Neural crest cell (in vitro differentiated cells): Measurements from ENCODE around the gene CHRNB2. TPM values are rescaled to one million over a fixed set of nuclear protein-coding genes. Genes with fewer than 3 reads are reported as not detected.

Experiments
- DNase-seq: peaks from one replicate; pipeline ENCODE4 v3.0.0; 2021; ENCODE audit warnings: low read depth, mixed read lengths, low spot score
- H3K27ac Mint-ChIP-seq: one replicate; pipeline ENCODE4 v1.8.0; 2021; ENCODE audit warnings: mild to moderate bottlenecking, mixed read lengths; ENCODE audit not compliant: unreplicated experiment
- H3K27me3 Mint-ChIP-seq: 2 replicates; pipeline ENCODE4 v1.8.0; 2021; ENCODE audit warnings: low read depth, mild to moderate bottlenecking, mixed read lengths
- H3K36me3 Mint-ChIP-seq: 2 replicates; pipeline ENCODE4 v1.8.0; 2021; ENCODE audit warnings: low read depth, mild to moderate bottlenecking, mixed read lengths
- H3K4me1 Mint-ChIP-seq: 2 replicates; pipeline ENCODE4 v1.8.0; 2021; ENCODE audit warnings: mixed read lengths
- H3K4me3 Mint-ChIP-seq: one replicate; pipeline ENCODE4 v1.8.0; 2021; ENCODE audit warnings: mild to moderate bottlenecking, mixed read lengths
- H3K9me3 Mint-ChIP-seq: 2 replicates; pipeline ENCODE4 v1.8.0; 2021; ENCODE audit warnings: mixed read lengths
- total RNA-seq: library from RNA; stranded (reverse); gene quantifications from 2 replicates; pipeline ENCODE4 v1.2.1, GENCODE V29; 2021
- TF ChIP-seq, protein P1 (sequence below): fragments of 200-600 bp; sonication (generic); conservative IDR thresholded peaks from 2 replicates; pipeline ENCODE4 v1.5.0; 2021; ENCODE audit warnings: antibody characterized with exemption, mild to moderate bottlenecking

Gene CHRNB2
- total RNA-seq, 1 donor from 2014 or later: 8.7 TPM

DNA sequence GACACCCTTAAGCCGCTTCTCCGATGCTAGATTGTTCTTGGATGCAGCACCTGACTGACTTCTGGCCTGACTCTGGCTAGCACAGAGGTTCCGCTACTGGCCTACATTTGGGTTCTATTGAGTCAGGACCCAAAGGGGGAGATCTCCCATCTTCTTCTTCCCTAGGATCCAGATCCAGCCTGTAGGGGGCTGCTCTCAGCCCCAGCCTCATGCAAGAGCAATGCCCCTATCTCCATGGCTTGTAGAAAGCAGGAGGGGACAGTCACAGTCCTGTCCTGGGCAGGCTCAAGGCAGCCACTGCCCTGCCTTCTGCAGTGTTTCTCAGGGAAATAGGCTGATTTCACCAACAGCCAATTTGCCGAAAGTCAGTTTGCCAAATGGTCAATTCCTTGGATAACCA lies 46.7 kb downstream of the CHRNB2 start:
- peaks cover 42% of the 10 kb centered on the region for H3K4me1 Mint-ChIP-seq
- TF ChIP-seq, protein P1, sequence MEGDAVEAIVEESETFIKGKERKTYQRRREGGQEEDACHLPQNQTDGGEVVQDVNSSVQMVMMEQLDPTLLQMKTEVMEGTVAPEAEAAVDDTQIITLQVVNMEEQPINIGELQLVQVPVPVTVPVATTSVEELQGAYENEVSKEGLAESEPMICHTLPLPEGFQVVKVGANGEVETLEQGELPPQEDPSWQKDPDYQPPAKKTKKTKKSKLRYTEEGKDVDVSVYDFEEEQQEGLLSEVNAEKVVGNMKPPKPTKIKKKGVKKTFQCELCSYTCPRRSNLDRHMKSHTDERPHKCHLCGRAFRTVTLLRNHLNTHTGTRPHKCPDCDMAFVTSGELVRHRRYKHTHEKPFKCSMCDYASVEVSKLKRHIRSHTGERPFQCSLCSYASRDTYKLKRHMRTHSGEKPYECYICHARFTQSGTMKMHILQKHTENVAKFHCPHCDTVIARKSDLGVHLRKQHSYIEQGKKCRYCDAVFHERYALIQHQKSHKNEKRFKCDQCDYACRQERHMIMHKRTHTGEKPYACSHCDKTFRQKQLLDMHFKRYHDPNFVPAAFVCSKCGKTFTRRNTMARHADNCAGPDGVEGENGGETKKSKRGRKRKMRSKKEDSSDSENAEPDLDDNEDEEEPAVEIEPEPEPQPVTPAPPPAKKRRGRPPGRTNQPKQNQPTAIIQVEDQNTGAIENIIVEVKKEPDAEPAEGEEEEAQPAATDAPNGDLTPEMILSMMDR: no peak
- H3K9me3 Mint-ChIP-seq: no peaks in the 10 kb centered on the region
- no peak overlapping the region for H3K27ac Mint-ChIP-seq
- H3K36me3 Mint-ChIP-seq: no peaks in the 10 kb centered on the region
- no peak for DNase-seq
- H3K4me3 Mint-ChIP-seq: peak overlapping the region; percentile 29
- H3K27me3 Mint-ChIP-seq: no peaks in the 10 kb centered on the region

DNA sequence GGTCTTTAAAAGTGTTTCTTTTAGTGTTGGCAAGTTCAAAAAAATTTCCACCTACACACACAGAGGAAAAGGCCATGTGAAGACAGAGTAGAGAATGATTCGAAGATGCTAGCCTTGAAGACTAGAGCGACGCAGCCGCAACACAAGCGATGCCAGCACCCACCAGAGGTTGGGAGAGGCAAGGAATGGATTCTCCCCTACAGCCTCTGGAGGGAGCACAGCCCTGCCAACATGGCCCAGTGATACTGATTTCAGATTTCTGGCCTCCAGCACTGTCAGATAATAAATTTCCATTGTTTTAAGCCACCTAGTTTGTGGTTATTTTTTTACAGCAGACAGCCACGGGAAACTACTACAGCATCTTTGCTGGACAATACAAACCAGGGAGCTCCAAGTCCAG lies 47.3 kb downstream of the CHRNB2 start:
- Mint-ChIP-seq H3K4me1 (peaks cover 36% of the 10 kb centered on the region), H3K4me3 (no peak overlapping the region), H3K27me3 (no peaks in the 10 kb centered on the region), H3K27ac (no peak overlapping the region), H3K36me3 (no peaks in the 10 kb centered on the region), H3K9me3 (no peaks in the 10 kb centered on the region)
- TF ChIP-seq, protein P1: no peak
- no peak for DNase-seq

- Mint-ChIP-seq H3K4me1 (peaks cover 31% of the 10 kb centered on the region), H3K36me3 (no peaks in the 10 kb centered on the region), H3K4me3 (no peak overlapping the region), H3K27ac (no peak overlapping the region), H3K9me3 (no peaks in the 10 kb centered on the region), H3K27me3 (no peaks in the 10 kb centered on the region)
- DNase-seq: no peak
- TF ChIP-seq, protein P1: no peak
Observed at GRCh38 chr1:154615411-154615810, 47.8 kb downstream of the CHRNB2 start.

- H3K27ac Mint-ChIP-seq: no peak overlapping the region
- no peaks in the 10 kb centered on the region for H3K9me3 Mint-ChIP-seq
- H3K4me3 Mint-ChIP-seq: no peak overlapping the region
- H3K27me3 Mint-ChIP-seq: no peaks in the 10 kb centered on the region
- H3K4me1 Mint-ChIP-seq: peaks cover 17% of the 10 kb centered on the region
- TF ChIP-seq, protein P1: no peak
- no peak for DNase-seq
- no peaks in the 10 kb centered on the region for H3K36me3 Mint-ChIP-seq
Observed at GRCh38 chr1:154616659-154617345, 49.2 kb downstream of the CHRNB2 start.

DNA sequence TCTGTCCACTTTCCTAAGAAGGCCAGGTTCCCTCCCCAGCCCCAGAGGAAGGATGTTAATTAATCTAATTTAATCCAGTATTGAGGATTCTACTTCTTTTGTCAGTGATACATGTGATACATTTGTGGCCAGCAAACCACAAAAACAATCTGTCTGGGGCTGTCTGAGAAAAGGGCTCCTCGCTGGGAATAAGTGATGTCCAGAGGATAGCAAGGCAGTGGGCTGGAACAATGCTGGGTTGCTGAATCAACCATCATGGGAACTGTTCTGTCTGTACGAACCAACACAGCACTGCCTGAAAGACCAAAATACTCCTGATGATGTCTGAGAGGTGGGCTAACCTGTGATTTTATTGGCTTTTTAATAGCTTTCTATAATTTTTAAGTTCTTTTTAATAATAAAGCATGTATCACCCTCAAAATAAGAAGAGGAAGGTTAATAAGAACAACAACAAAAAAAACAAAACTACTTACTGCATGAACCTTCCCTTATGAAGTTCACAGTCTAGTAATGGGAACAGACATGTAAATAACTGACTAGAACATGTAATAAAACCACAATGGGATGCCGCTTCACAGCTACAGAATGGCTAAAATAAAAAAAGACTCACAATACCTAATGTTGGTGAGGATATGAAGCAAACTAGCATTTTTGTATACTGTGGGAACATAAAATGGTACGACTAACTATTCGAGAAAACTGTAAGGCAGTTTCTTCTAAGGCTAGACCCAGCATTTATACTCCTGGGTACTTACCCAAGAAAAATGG lies 51.8 kb downstream of the CHRNB2 start:
- TF ChIP-seq, protein P1: no peak
- peaks cover 2% of the 10 kb centered on the region for H3K36me3 Mint-ChIP-seq
- H3K4me3 Mint-ChIP-seq: no peak overlapping the region
- no peak overlapping the region for H3K27ac Mint-ChIP-seq
- peaks cover 11% of the 10 kb centered on the region for H3K4me1 Mint-ChIP-seq
- no peaks in the 10 kb centered on the region for H3K9me3 Mint-ChIP-seq
- H3K27me3 Mint-ChIP-seq: no peaks in the 10 kb centered on the region
- DNase-seq: no peak
